GM21529 (cell line): ENCODE measurements around the gene PNLIPRP2.

Experiments
- ATAC-seq: cut with Tn5 transposase; IDR thresholded peaks from one replicate; pipeline ENCODE4 v1.9.1; 2021; ENCODE audit not compliant: unreplicated experiment

The PNLIPRP2 gene

DNA sequence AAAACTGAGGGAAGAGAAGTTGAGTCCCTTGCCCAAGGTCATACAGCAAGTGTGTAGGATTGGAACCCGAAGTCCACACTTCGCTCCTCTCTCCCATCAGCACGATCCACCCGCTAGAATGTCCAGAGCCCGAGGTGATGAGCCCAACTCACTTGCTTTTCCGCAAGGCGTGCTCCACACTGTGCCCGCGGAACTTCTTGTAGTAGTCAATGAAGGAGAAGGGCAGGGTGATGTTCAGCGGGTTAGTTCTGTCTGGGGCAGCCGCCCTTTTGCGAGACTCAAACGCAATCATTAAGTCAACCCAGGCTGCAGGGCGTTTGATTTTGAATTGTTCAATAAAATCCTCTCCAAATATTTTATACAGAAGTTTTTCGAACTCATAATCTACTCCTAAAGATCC is 58.6 kb downstream of the PNLIPRP2 start:
- no peak for ATAC-seq

DNA sequence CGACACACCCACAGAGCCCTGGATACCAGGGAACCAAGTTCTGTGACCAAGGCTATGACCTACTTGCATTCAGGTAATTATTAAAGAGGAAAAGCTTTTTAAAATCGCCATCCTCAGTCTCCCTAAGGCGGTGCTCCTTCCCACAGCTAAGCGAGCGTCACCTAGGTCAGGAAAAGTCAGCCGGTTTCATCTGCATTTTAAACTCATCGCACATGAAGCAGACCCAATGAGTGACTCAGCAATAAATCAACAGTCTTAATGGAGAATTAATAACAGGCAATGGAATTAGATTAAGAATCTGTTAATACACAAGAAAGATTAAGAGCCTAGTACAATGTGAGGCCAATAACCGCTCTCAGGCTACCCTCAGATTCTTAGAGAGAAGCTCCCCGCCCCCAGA is 62.4 kb downstream of the PNLIPRP2 start:
- no peak for ATAC-seq

DNA sequence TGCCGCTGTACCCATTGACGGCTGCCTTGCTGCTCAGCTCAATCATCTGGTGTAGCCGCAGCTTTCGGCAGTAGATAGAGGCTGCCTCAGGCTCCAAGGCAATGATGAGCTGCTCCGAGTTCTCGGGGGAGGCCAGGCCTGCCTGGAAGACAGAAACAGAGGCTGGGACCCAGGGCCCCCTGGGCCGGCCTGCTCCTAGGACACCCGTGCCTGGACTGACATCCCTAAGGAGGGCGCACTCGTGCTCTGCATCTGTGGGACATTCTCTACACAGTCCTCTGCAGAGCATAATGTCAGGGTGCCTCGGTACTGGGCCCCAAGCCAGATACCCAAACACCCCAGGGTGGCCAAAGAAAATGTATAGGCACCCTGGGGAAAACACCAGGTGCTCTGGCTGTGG is 63.1 kb downstream of the PNLIPRP2 start:
- no peak for ATAC-seq

DNA sequence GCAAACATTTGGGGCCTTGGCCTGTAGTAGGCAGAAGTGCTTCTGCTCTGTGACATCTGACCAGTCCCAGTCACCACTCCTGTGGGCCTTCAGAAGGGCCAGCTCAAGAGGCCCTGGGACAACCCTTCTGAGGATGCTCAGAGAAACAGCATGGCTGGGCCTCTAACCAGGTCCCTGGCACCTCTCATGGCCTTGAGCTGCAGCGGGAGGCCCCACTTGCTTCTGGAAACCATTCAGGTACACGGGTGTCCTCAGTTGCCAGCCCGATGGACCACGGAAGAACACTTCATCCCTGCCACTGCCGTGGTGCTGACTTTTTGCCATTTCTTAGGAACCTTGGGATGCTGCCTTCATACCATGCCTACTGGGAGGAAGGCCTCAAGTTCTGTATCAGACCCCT is 64.0 kb downstream of the PNLIPRP2 start:
- ATAC-seq = no peak

DNA sequence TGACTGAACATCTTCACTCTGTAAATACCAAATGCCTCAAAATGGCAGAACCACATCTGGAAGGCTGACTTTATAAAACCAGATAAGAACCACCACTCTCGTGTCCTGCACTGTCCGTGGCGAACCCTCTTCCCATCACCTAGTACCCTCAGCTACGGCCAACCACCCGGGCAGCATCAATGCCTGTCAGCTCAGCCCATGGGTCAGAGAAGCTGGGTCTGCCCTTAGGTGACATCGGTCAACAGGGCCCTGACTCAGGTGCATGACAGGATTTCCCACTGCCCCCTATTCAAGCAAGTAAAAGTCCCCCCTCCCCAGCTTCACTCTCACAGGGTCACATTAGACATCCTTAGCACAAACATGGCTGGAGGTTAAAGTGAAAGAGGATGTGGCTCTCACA is 65.1 kb downstream of the PNLIPRP2 start:
- no peak for ATAC-seq

DNA sequence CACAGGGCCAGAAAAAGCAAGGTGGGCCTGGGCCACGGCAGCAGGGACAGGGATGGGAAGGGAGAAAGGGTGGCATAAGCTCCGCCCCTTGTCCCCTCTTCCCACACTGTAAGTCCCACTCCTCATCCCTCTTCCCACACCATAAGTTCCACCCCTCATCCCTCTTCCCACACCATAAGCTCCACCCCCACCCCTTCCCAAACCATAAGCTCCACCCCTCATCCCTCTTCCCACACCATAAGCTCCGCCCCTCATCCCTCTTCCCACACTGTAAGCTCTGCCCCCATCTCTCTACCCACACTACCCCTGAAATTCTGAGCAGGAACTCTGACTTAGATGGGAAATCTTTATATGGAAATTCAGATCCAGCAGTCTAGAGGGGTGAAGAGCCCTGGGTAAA is 65.9 kb downstream of the PNLIPRP2 start:
- ATAC-seq = no peak

DNA sequence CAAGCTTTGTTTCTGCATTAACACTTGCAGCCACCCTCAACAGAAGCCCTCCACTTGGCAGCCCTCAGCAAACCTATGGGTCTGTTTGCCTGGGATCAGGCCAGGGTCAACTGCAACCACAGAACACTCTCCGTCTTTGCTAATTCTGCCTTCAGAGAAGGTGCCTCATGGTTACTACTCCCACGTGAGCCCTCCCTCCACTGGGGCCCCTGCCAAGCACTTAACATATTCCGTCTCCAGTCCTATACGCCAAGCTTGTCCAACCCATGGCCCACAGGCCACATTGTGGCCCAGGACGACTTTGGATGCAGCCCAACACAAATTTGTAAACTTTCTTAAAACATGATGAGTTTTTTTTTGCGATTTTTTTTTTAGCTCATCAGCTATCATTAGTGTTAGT is 66.9 kb downstream of the PNLIPRP2 start:
- no peak for ATAC-seq

DNA sequence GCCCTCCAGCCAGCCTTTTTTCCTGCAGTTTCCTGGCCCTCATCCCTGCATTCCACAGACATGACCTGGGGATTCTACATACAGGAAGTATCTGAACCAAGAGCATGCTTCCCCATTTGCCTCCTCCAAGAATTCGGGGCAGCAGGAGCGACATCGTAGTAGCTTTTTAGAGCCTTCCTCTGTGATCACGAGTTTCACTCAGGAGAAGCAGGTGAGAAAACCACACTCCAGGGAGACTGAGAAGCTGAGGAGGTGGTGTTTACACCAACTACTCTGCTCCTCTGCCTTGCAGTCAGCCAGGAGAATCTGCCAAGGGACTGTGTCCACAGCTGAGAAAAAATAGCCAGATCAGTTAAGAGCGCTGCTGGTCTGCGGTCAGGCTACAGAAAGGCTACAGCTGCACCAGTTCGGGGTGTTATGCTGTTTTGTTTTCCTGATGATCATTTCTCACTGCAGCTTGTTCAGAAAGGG is 67.5 kb downstream of the PNLIPRP2 start:
- ATAC-seq = no peak

DNA sequence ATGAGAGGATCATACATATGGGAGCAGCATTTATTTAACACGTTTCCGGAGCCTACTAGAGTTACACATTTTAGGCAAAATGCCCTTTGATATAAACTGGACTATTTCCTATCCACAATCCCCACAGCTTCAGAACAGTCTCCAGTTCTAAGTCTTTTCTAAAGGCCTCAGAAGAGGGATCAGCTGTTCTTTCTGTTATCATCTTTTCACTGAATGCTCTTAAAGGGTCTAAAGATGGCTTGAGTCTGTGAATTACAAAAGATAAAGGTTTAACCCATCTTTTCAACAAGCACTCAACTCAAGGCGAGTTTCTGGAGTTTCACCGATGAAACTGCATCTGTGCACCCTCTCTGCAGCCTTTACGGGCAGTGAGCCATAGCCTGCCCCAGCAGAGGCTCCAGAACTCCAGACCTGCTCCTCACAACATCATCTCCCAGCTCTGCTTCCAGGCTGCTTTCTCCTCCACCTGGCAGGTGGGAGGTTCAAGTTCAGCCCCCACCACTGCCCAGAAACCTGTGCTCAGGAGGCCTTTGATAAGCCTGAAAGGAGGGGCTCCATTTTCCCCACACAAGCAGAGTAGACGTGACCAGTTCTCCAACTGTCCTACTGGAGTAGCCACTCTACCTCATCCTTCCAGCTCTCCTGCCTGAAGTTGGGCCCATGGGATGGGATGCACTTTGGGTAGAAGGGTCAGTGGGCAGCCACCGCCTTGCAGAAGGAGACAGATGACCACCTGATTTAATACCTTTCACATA is 68.2 kb downstream of the PNLIPRP2 start:
- no peak for ATAC-seq

DNA sequence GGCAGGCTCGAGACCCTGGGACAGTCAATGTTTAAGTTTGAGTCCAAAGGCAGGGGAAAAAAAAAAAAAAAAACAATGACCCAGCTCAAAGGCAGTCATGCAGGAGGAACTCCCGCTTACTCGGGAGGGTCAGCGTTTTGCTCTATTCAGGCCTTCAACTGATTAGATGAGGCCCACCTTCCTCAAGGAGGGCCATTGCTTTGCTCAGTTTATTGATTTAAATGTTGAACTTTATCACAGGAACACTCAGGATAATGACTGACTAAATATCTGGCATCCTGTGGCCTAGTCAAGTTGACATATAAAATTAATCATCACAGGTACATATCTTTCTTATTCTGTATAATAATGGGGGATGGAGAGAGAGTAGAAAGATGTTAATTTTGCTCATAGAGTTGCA is 69.0 kb downstream of the PNLIPRP2 start:
- no peak for ATAC-seq

DNA sequence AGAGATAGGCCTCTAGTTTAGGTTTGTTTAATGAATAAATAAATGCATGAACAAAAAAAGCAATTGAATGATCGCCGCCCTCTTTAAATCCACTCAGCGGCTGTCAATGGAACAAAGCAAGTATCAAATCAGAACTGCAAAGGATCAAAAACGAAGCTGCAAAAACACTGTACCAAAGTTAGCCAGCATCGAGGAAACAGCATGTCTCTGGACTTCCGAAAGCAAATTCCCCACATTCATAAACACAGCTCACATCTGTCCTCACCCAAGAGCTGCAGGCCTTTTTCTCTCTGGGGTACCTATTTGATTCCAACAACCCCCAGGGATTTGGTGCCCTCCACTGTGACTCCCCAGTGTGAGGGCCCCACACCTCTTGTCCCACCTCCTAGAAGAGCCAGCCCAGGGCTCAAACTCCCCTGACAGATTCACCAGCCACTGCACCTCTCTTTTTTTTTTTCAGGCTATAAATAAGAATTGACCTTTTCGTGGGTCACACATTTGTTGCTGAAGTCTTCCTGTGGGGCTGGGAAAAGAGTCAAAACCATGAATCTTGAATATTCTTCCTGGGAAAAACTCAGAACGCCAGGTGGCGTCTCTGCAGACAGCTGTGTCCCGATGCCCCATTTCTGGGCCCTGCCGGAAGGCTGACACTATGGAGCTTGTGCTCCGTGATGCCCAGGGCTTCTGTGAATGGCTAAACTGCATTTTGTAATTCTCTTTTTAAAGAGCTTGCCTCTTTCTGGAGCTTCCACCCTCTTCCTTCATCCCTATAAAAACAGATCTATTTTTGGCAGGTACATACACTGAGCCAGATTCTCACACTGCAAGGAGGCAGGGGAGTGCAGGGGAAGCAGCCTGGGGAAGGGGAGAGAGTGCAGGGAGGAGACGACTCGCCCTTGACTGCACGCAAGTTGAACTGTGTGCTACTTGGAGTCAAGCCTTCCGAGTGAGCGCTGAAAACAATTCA is 69.9 kb downstream of the PNLIPRP2 start:
- no peak for ATAC-seq

DNA sequence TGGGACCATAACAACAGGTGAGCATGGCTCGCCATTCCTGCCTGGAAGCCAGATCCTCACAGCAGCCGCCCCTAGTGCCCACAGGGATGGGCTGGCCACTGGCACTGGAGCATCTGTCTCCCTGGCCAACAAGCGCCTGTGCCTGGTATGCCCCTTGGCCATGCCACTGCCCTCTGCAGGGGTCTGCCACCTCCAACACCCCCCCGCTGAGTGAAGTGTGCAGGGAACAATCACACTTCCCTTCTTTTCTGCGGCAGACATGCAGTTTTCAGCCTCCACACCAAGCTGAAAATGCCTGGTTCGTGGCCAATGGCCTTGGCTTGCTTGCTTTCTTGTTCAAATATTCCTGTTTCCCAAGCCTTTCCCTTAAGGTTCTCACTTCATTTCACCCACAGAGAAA is 70.9 kb downstream of the PNLIPRP2 start:
- ATAC-seq = no peak

DNA sequence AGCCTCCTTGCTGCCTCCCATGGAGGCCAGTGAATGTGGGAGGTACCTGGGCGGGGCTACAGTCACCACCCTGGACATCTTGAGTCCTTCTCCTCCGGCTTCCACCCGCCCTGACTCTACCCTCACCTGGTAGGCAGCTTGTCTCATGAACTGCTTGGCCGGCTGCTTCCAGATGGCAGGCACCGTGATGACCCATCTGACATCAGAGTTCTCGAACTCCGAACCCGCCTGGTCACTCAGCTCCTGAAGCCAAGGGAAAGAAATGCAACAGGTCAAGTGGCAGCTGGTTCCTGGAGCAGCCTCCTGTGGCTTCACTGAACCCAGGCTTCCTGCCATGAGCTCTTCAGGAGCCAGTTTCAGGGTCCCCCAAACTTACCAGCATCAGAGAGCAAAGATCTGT is 71.5 kb downstream of the PNLIPRP2 start:
- no peak for ATAC-seq

DNA sequence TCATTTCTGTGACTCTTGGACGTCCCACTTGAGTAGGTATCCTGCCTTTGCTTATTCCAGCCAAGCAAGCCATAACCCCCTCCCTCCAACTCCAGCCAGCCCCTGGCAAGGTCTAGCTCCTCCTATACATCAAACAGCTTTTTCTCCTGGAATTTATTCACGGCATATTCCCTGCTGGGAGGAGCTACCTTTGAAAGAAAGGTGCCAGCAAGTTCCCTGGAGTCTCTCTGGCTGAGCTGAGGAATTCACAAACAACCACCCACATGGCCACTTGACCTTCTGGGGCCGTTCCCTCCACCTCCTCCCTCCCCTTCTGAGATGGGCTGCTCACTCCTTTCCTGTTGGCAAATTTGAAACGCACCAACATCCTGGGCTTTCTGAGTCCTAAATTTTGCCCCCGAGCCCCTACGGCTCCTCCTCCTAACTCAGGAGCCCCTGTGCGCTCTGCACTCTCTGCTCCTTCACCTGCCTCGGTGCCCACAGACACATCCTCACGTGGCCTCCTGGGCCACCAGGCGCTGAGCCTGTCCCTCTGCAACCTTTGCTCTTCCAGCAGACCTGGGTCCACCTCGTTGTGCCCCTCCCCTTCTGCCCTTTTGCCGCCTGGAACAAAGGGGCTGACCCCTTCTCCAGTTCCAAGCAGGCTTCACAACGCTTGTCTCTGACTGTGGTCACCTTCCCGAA is 73.6 kb downstream of the PNLIPRP2 start:
- ATAC-seq = no peak
